Hepatocyte (in vitro differentiated cells): Measurements from ENCODE around the gene HCLS1.

Source experiments
- CTCF ChIP-seq: fragments of 200-600 bp; sonication (generic); IDR thresholded peaks from 2 replicates; pipeline ENCODE4 v1.5.1; 2016; ENCODE audit warnings: antibody characterized with exemption, mild to moderate bottlenecking; ENCODE audit not compliant: poor library complexity
- EZH2 ChIP-seq: fragments of 200-600 bp; sonication (generic); IDR thresholded peaks from 2 replicates; pipeline ENCODE4 v1.6.1; 2016; ENCODE audit warnings: antibody characterized with exemption, mild to moderate bottlenecking, borderline replicate concordance

GRCh38 chr3:121681792-121682191 is 21.1 kb upstream of the HCLS1 start:
- TF ChIP-seq CTCF (no peak), EZH2 (no peak)
